Right lobe of liver (tissue), 6 donors: ENCODE data around the gene BMF. TPM values are rescaled to one million over a fixed set of nuclear protein-coding genes. Genes with fewer than 3 reads are reported as not detected.

ENCODE experiments used
- ATAC-seq, 4 donors: fragments of 200-7000 bp; cut with Tn5 transposase; one replicate each; pipeline ENCODE4 v1.9.1; 2020; ENCODE audit warnings: mild to moderate bottlenecking in 4 of 4, moderate library complexity in 4 of 4
- DNase-seq, 3 donors: peaks; one replicate each; pipeline ENCODE4 v3.0.0-alpha.2; 2020
- H3K27ac ChIP-seq, 3 donors: fragments of 200-600 bp; one replicate each; pipeline ENCODE4 v1.8.0; 2022
- H3K27me3 ChIP-seq, 2 donors: fragments of 200-600 bp; one replicate each; pipeline ENCODE4 v1.8.0; 2022
- H3K36me3 ChIP-seq, 4 donors: fragments of 200-600 bp; sonication (generic) in 1 of 4; one replicate each; pipeline versions ENCODE4 v1.5.1 to v1.8.0; 2017 to 2022; ENCODE audit warnings: control low read depth in 1 of 4
- H3K4me1 ChIP-seq, 4 donors: fragments of 200-600 bp; sonication (generic) in 1 of 4; one replicate each; pipeline versions ENCODE4 v1.5.1 to v1.8.0; 2017 to 2022; ENCODE audit warnings: control low read depth in 1 of 4
- H3K4me3 ChIP-seq, 3 donors: fragments of 200-600 bp; one replicate each; pipeline ENCODE4 v1.8.0; 2022
- H3K9me3 ChIP-seq, 4 donors: fragments of 200-600 bp; sonication (generic) in 1 of 4; one replicate each; pipeline versions ENCODE4 v1.5.1 to v1.8.0; 2017 to 2022; ENCODE audit warnings: control low read depth in 1 of 4
- POLR2A ChIP-seq: fragments of 450-650 bp; IDR thresholded peaks from one replicate; pipeline ENCODE4 v1.6.1; 2017; ENCODE audit warnings: antibody characterized with exemption, mild to moderate bottlenecking
- WGBS: methylation state at CpG from one replicate; pipeline ENCODE4 v1.1.6; 2018; ENCODE audit warnings: low coverage, low lambda C conversion rate; ENCODE audit not compliant: insufficient coverage; ENCODE audit errors: missing lambda C conversion rate; 5-methylcytosine and 5-hydroxymethylcytosine counted together
- intact Hi-C, 2 donors: fragments of 100-400 bp; cut with DNase I; formaldehyde crosslinking; loops; one replicate each; pipeline versions ENCODE4 v1.11.2 to v1.14.1; 2022
- total RNA-seq, 6 experiments: library from RNA; depleted of rRNA in 2 of 6; stranded (reverse); fragments of >200 nt in 2 of 6; fragmentation: NEBNext Ultra II Directional in 3 of 6; extraction: Animal tissue kit (Norgen Biotek cat#: 25700) in 3 of 6; gene quantifications; one replicate each; pipeline versions ENCODE4 v1.1.0 to v1.2.4, GENCODE V29; 2016 to 2023
- TF ChIP-seq, protein P1 (sequence below), 4 donors: fragments of 200-600 bp in 3 of 4; fragments of 450-650 bp in 1 of 4; IDR thresholded peaks; one replicate each; pipeline versions ENCODE4 v1.5.1 to v1.8.0; 2016 to 2022; ENCODE audit warnings: antibody characterized with exemption in 4 of 4, mild to moderate bottlenecking in 2 of 4
- donor health status: DM: no; HTN: yes; CAD: no.
- donor health status: DM: no; HTN: no; CAD: no.
- donor health status: DM: no; HTN: no; CAD: no.
- donor health status: DM: no; HTN: yes; CAD: no.
- donor health status: DM: no; HTN: yes; CAD: no.

Gene BMF
- total RNA-seq, 6 experiments from 2014 or later, result 1.7 to 7.3 (median 3.4) TPM

DNA sequence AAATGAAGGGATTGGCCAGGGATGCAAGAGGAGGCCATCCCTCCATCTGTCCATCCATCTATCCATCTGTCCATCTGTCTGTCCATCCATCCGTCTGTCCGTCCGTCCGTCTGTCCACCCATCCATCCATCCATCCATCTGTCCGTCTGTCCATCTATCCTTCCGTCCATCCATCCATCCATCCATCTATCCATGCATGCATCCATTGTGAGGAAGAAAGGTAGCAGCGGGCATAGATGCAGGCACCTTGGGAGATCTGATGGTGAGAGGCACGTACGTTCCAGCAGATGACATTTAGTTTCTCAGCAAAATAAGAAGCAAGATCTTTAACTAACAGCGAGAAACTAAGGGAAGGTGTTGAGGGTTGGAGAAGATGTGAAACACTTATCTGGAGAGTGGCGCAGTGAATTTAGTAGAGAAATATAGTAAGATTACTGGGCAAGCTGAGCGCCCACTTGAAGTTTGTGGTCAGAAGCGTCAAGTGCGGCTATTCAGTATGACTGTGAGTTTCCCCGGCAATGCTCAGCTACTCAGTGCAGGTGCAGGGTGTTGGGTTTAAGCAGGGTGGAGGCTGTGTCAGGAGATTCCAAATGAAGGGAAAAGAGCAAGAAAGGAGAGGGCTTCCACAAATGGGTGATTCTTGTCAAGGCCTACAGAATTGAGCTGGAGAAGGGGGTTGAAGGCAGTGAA lies 47.3 kb downstream of the BMF start:
- Histone ChIP-seq H3K4me3 (no peak overlapping the region), H3K4me1 (peaks cover 0 to 8% (median 2%) of the 10 kb centered on the region in 4 donors), H3K36me3 (no peaks in the 10 kb centered on the region), H3K27me3 (no peaks in the 10 kb centered on the region), H3K27ac (no peak overlapping the region), H3K9me3 (no peaks in the 10 kb centered on the region)
- ATAC-seq (no peak), DNase-seq (no peak)
- TF ChIP-seq POLR2A, result no peak
- TF ChIP-seq, protein P1, sequence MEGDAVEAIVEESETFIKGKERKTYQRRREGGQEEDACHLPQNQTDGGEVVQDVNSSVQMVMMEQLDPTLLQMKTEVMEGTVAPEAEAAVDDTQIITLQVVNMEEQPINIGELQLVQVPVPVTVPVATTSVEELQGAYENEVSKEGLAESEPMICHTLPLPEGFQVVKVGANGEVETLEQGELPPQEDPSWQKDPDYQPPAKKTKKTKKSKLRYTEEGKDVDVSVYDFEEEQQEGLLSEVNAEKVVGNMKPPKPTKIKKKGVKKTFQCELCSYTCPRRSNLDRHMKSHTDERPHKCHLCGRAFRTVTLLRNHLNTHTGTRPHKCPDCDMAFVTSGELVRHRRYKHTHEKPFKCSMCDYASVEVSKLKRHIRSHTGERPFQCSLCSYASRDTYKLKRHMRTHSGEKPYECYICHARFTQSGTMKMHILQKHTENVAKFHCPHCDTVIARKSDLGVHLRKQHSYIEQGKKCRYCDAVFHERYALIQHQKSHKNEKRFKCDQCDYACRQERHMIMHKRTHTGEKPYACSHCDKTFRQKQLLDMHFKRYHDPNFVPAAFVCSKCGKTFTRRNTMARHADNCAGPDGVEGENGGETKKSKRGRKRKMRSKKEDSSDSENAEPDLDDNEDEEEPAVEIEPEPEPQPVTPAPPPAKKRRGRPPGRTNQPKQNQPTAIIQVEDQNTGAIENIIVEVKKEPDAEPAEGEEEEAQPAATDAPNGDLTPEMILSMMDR (IDR thresholded peaks at IDR 0.05), result no peak
- 74% methylated on average over 10 of the region's 15 CpGs for WGBS
- intact Hi-C loops, result no loop called here

DNA sequence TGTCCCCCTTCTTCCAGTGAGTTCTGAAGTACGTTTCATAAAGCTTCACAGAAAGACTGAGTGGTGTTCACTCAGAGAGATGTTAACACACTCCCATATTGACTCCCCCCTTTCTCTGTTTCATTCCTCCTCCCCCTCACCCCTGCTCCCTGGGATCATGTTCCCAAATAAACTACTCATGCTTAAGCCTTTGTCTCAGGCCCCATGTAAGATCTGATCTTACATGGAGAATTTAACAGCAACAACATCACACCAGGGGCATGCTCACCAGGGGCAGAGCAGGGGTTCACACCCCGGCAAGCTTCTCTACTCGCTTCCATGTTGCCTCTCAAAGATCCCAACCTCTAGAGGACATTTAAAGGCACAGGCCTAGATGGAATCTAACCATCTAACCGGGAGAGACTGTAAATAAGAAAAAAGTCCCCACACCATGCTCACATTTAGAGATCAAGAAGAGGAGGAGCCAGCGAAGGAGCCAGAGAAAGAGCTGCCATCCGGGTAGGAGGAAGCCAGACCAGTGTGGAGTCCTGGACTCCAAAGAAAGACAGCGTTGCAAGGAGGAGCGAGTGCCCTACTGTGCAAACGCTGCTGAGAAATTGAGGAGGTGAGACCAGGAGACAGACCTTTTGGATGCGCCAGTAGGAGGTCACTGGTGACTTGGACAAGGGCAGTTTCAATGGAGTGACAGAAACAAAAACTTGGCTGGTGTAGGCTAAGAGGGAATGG lies 48.3 kb downstream of the BMF start:
- intact Hi-C loops, result no loop called here
- Histone ChIP-seq H3K4me3 (no peak overlapping the region), H3K27ac (no peak overlapping the region), H3K4me1 (peaks cover 0 to 18% (median 7%) of the 10 kb centered on the region in 4 donors), H3K9me3 (no peaks in the 10 kb centered on the region), H3K36me3 (no peaks in the 10 kb centered on the region), H3K27me3 (no peaks in the 10 kb centered on the region)
- no peak for TF ChIP-seq POLR2A
- TF ChIP-seq, protein P1 (IDR thresholded peaks at IDR 0.05), result no peak
- WGBS, result 96% methylated on average over 10 of the region's 10 CpGs
- ATAC-seq (no peak), DNase-seq (peak in 1 of 3 donors; percentile 23)

DNA sequence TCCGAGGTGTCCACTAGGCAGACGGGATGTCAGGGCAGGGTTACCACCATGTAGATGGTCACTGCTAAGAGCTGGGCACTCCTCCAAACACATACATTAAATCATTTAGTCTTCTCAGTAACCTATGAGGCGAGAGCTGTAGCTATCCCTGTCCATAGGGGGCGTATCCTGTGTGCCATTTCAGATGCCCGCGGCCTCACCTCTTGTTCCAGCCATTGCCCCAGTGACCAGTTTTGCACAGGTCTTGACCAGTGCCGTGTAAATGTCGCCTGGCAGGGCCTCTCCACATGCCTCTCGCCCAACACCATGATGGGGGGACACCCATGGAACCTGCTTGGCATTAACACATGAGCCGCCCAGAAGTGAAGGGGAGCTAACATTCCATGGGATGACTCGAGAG lies 48.9 kb downstream of the BMF start:
- no peak overlapping the region for H3K27ac ChIP-seq
- no peak for ATAC-seq
- H3K9me3 ChIP-seq, result no peaks in the 10 kb centered on the region
- H3K27me3 ChIP-seq, result no peaks in the 10 kb centered on the region
- TF ChIP-seq POLR2A, result no peak
- TF ChIP-seq, protein P1 (IDR thresholded peaks at IDR 0.05), result no peak
- H3K4me3 ChIP-seq, result no peak overlapping the region
- peak in 1 of 3 donors; percentile 33 for DNase-seq
- WGBS, result 92% methylated on average over 2 of the region's 11 CpGs
- H3K36me3 ChIP-seq, result no peaks in the 10 kb centered on the region
- H3K4me1 ChIP-seq, result peaks cover 0 to 23% (median 9%) of the 10 kb centered on the region in 4 donors
- intact Hi-C loops, result loop anchor here in 1 of 2 donors (10.0 kb wide), 1 partner anchor 55 kb away; no protein-coding TSS in a partner anchor

DNA sequence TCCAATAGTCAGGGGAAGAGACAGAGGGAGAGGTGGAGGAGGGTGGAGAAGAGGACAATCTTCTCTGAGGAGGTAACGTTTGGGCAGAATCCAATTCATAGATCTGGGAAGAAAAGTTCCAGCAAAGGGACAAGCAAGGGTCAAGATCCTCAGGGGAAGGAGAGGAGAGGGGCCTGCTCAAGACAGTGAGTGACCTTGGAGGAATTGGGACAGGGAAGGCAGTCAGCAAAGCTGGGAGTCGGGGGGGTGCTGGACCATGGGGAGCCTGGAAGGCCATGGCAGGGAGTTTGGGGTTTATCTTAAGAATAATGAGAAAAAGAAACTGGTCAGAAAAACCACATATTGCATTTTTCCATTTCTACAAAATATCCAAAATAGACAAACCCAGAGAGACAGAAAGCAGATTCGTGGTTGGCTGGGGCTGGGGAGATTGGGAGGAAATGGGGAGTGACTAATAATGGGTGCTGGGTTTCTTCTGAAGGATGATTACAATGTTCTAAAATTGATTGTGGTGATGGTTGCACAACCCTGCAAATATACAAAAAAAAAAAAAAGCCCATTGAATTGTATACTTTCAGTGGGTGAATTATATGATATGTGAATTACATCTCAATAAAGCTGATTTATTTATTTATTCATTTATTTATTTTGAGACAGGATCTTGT lies 50.1 kb downstream of the BMF start:
- intact Hi-C loops, result loop anchor here in 1 of 2 donors (10.0 kb wide), 1 partner anchor 56 kb away; no protein-coding TSS in a partner anchor
- no peak for ATAC-seq
- Histone ChIP-seq H3K9me3 (no peaks in the 10 kb centered on the region), H3K36me3 (no peaks in the 10 kb centered on the region), H3K27ac (no peak overlapping the region), H3K4me3 (no peak overlapping the region), H3K27me3 (no peaks in the 10 kb centered on the region), H3K4me1 (peaks cover 0 to 28% (median 12%) of the 10 kb centered on the region in 4 donors)
- 64% methylated on average over 3 of the region's 3 CpGs for WGBS
- DNase-seq, result peak in 1 of 3 donors; percentile 19
- TF ChIP-seq, protein P1 (IDR thresholded peaks at IDR 0.05), result no peak
- TF ChIP-seq POLR2A, result no peak
